ENCODE measurements around the gene KLHDC8A. TPM values are rescaled to one million over a fixed set of nuclear protein-coding genes. Genes with fewer than 3 reads are reported as not detected.

The KLHDC8A gene
- total RNA-seq, 2 donors from 2014 or later: 0.24 TPM; not detected in 1

DNA sequence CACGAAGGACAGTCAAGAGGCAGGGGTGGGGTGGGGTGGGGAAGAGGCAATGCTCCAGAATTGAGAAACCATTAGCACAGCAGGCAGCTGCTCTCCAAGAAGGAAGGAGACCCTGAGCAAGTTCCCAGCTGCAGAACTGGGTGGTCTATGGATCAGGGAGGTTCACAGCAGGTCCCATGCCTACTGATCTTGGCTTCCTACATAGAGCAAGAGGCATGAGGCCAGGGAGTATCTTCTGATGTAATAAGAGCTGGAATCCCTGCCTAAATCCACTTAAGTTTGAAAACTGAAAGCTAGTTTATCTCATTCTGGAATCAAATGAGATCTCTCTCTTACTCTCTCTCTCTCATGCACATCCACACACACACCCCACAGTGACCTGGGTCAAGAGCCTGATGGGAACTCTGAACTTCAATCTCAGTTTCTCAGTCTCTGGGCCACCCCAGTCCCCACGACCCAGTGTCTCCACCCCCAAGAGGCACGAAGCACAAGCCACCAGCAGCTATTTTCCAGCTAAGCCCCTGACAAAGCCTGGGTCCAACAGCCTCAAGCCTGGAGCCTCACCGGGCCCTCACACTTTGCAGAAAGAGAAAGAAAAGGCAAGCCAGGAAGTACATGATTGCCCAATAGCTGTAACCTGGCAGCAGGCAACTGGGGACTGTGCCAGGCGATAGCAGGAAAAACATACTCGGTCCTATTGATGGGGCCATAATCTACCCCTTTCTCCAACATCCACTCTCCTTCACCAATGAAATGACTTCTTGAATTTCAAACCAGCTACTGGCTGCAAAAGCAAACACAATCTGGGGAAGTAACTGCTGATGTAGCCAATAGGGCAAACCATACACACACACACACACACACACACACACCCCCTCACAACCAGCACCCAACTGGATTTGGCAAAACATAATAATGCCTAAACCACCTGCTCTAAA lies 37.4 kb downstream of the KLHDC8A start:
- Histone ChIP-seq H3K27me3 (no peaks in the 10 kb centered on the region), H3K4me3 (no peak overlapping the region), H3K4me1 (peaks cover 0 to 52% of the 10 kb centered on the region in 2 donors), H3K27ac (peak overlapping the region; percentile 13 to 56), H3K9me3 (no peaks in the 10 kb centered on the region), H3K36me3 (no peaks in the 10 kb centered on the region)
- peak; percentile 74 for DNase-seq (ENCODE audit: low spot score)
- TF ChIP-seq, protein P1, sequence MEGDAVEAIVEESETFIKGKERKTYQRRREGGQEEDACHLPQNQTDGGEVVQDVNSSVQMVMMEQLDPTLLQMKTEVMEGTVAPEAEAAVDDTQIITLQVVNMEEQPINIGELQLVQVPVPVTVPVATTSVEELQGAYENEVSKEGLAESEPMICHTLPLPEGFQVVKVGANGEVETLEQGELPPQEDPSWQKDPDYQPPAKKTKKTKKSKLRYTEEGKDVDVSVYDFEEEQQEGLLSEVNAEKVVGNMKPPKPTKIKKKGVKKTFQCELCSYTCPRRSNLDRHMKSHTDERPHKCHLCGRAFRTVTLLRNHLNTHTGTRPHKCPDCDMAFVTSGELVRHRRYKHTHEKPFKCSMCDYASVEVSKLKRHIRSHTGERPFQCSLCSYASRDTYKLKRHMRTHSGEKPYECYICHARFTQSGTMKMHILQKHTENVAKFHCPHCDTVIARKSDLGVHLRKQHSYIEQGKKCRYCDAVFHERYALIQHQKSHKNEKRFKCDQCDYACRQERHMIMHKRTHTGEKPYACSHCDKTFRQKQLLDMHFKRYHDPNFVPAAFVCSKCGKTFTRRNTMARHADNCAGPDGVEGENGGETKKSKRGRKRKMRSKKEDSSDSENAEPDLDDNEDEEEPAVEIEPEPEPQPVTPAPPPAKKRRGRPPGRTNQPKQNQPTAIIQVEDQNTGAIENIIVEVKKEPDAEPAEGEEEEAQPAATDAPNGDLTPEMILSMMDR (IDR thresholded peaks at IDR 0.05): no peak

DNA sequence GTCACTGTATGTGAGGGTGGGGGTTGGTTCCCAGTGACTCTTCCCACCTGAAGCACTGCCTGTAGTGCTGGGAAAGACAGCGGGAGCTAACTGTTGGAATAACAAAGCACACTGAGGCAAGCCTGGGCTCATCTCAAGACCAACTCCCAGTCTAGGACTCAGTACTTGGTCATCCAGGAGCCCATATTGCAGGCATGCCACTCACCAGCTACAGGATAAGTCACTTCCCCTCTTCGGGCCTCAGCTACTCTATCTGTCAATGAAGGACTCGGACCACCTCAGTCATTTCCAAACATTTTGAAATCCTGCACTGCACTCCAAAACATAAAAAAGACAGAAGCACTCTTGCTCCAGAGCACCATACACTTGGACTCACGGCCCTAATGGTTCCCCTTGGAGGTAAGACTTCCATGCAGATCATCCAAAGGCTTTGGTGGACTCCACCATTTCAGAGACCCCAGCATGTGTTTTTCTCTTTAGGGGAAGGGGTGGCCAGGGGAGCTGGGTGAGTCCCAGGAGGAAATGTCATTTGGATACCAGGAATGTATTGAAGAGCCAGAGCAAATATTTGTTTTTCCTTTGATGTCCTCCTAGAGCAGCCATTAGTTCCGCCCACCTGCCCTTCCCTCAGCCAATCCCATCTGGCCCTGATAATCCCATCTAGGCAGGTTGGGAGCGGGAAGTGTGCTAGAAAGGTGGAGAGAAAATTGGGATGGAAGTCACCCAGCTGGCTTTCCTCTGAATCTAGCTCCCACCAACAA lies 38.3 kb downstream of the KLHDC8A start:
- H3K4me3 ChIP-seq: no peak overlapping the region
- DNase-seq (ENCODE audit: low spot score): no peak
- H3K4me1 ChIP-seq: peaks cover 0 to 62% of the 10 kb centered on the region in 2 donors
- H3K9me3 ChIP-seq: no peaks in the 10 kb centered on the region
- no peaks in the 10 kb centered on the region for H3K27me3 ChIP-seq
- TF ChIP-seq, protein P1 (IDR thresholded peaks at IDR 0.05): no peak
- peak overlapping the region; percentile 13 to 74 for H3K27ac ChIP-seq
- no peaks in the 10 kb centered on the region for H3K36me3 ChIP-seq

DNA sequence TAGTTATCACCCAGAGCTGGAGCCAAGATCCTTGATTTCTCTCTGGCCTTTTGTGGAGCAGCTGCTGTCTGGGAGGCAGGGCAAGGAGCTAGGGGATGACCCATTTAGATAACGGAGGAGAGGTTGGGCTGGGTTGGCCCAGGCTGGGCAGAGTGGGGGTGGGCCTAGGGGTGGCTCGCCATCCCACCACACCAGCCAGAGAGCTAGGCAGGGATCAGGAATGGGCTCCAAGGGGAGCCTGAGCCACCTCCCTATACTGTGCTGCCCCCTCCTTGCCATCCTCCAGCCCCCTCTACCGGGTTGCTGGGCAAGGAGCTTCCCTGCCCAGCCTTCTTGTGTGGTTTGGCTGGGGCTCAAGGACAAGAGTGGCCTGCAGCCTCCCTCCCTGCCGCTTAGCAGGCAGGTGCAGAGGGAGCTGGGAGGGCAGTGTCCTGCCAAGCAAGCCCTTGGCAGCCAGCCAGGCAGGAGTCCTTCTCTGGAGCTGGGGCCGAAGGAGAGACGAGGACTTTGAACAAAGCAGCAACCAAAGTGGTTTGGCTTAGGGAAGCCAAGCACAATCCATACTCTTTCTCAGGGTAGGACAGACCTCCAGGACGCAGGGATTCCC lies 39.3 kb downstream of the KLHDC8A start:
- Histone ChIP-seq H3K27me3 (no peaks in the 10 kb centered on the region), H3K9me3 (no peaks in the 10 kb centered on the region), H3K27ac (peak overlapping the region; percentile 65 to 74), H3K4me3 (no peak overlapping the region), H3K36me3 (no peaks in the 10 kb centered on the region), H3K4me1 (peaks cover 0 to 68% of the 10 kb centered on the region in 2 donors)
- no peak for DNase-seq (ENCODE audit: low spot score)
- TF ChIP-seq, protein P1 (IDR thresholded peaks at IDR 0.05): peak in 1 of 2 donors; percentile 12

DNA sequence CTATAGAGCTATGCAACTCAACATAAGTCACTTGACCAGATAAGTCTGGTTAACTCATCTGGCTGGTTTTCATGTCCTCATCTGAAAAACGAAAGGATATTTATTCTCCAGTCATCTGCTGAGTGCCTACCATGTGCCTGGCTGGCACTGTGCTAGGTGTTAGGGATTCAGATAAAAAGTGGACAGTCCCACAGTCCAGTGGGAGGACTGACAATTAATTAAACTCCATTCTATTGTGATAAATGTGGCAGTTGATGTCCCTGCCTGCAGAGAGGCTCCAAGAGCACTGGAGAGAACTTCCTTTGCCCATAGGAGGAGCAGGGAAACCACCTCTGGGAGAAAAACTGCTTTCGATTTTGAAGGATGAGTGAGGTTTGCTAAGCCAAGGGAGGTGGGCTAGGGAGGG lies 40.6 kb downstream of the KLHDC8A start:
- DNase-seq (ENCODE audit: low spot score): no peak
- H3K4me3 ChIP-seq: no peak overlapping the region
- no peaks in the 10 kb centered on the region for H3K27me3 ChIP-seq
- TF ChIP-seq, protein P1 (IDR thresholded peaks at IDR 0.05): no peak
- no peaks in the 10 kb centered on the region for H3K9me3 ChIP-seq
- peak overlapping the region; percentile 65 to 74 for H3K27ac ChIP-seq
- H3K36me3 ChIP-seq: no peaks in the 10 kb centered on the region
- peaks cover 0 to 68% of the 10 kb centered on the region in 2 donors for H3K4me1 ChIP-seq

DNA sequence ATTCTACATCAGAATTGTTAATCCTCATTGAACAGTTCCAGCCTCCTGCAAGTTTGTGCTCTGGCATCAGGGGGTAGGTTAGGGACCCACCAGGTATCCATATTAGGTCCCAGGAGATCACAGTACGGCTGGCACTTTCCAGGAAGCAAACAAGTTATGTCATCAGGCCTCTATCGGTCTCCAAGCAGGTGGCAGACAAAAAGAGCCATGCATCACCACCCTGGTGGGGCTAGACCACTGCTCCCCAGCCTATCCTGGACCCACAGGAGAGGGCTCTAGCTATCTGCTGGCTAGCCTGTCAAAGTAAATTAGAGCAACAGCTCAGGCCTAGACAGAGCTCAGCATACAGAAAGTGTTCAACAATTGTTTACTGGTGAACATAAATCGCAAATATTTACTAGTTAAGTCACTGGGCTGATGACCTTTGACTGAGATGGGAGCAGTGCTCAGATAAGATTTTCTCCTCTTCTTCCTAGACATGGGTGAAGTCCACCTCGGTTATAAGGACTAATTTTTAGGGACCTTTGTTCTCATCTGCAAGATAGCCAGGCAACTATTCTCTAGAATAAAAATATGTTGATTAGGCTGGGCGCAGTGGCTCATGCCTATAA lies 41.6 kb downstream of the KLHDC8A start:
- no peak overlapping the region for H3K4me3 ChIP-seq
- no peaks in the 10 kb centered on the region for H3K27me3 ChIP-seq
- no peaks in the 10 kb centered on the region for H3K36me3 ChIP-seq
- H3K27ac ChIP-seq: peak overlapping the region; percentile 61 to 74
- no peak for DNase-seq (ENCODE audit: low spot score)
- peaks cover 0 to 58% of the 10 kb centered on the region in 2 donors for H3K4me1 ChIP-seq
- no peaks in the 10 kb centered on the region for H3K9me3 ChIP-seq
- TF ChIP-seq, protein P1 (IDR thresholded peaks at IDR 0.05): no peak

Data from right atrium auricular region (tissue), 2 donors.